NCI-H2227 (cell line): Measurements from ENCODE around the gene HSPA1A.

ENCODE experiments used
- DNase-seq: peaks from one replicate; lab custom pipeline; 2025; ENCODE audit not compliant: unreplicated experiment; lab: John Stamatoyannopoulos, UW

The HSPA1A gene

DNA sequence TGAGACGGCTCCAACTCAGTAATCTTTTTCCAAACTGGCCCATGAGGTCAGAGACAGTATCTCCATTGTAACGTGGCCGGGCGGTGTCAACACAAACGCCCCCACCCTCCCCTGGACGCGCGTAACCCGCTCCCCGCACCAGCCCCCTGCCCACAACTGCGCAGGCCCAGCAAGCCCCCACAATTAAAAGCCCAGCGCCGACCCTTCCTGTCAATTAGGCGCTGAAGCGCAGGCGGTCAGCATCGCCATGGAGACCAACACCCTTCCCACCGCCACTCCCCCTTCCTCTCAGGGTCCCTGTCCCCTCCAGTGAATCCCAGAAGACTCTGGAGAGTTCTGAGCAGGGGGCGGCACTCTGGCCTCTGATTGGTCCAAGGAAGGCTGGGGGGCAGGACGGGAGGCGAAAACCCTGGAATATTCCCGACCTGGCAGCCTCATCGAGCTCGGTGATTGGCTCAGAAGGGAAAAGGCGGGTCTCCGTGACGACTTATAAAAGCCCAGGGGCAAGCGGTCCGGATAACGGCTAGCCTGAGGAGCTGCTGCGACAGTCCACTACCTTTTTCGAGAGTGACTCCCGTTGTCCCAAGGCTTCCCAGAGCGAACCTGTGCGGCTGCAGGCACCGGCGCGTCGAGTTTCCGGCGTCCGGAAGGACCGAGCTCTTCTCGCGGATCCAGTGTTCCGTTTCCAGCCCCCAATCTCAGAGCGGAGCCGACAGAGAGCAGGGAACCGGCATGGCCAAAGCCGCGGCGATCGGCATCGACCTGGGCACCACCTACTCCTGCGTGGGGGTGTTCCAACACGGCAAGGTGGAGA lies at the start of gene HSPA1A, which contains the start of gene HSPA1L:
Gene HSPA1A (plus strand): TSS at position 519 of the 814 bp plus-strand sequence. CDS start 214 bp downstream, at position 733.
Gene HSPA1L (minus strand): TSS at position 259 of the 814 bp plus-strand sequence. CDS start 3,311 bp downstream, outside the sequence.
- peak; percentile 99 for DNase-seq

DNA sequence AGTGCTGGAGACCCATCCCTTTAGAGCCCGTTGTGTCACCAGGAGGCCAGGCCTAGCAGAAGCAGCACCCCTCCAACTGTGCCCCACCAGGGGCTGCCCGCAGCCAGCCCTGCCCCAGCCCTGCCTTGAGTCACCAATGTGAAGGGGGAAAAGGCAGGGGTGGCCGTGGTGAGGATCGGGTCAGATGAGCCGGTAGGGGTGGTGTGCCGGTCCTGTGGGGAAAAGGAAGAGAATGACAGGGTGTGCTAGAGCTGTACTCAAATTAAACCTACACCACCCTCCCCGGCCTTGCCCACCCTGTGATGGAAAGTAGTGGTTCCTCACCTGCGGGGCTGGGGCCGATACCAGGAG lies 49.8 kb upstream of the HSPA1A start:
- no peak for DNase-seq

GRCh38 chr6:31765910-31766794 lies 49.2 kb upstream of the HSPA1A start:
- no peak for DNase-seq

DNA sequence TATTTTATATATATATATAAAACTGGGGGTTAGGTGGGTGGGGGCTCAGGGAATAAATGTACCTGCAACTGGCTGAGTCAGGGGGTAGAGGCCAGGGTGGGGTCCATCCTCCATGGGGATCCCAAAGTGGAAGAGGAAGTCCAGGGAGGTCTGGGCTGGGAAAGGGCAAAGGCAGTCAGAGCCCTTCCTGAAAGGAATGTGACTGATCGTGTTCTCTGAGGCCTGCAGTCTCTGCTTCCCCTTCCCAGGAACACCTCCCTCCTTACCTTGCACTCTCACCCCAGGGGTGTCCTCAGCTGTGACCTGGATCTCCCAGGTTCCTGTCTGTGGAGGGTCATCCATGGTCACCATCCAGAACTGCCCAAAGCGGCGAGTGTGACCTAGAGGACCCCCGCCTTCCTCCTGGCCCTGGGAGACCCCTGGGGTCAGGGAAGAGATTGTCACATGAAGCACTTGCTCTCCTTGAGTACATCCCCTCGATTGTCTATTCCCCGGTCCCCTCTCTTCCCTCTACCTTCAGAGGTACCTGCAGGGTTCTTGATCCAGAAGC lies 48.2 kb upstream of the HSPA1A start:
- DNase-seq: no peak

- no peak for DNase-seq
Observed at GRCh38 chr6:31768363-31769257, 46.7 kb upstream of the HSPA1A start.

DNA sequence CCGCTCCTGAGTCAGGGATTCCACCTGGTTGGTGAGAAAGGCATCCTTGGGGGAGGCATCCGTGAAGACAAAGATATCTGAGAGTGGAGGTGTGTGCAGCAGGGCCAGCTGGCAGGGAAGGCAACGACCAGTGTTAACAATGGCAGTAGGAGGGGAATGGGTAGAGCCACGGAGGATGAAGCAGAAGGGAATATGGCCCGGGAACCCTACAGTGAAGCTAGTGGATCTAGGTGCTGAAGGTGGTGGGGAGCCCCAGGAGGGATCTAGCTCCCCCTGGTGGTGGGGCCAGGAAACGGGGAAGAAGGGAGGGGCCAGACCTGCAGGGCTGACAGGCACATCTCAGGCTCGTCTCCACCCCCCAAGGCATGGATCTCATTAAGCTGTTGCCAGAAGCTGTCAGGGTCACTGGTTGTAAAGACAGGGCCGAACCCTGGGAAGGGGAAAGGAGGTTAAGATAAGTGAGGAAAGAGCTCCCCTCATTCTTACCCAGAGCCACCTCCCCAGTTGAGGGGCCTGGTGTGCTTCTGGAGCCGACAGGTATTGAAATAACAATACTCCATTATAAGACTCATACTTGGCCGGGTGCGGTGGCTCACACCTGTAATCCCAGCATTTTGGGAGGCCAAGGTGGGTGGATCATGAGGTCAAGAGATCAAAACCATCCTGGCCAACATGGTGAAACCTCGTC lies 45.5 kb upstream of the HSPA1A start:
- DNase-seq: peak; percentile 38

DNA sequence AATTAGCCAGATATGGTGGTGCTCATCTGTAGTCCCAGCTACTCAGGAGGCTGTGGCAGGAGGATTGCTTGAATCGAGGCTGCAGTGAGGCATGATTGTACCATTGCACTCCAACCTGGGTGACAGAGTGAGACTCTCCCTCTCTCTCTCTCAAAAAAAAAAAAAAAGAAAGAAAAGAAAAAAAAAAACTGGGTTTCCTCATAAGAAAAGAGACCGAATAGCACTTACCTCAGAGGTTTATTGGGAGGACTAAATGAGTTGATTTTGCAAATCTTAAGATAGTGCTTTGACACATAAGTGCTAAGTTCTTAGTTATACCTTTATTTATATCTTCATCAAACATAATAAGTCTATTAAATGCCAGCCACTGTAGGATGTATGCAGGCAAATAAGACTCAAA lies 44.5 kb upstream of the HSPA1A start:
- no peak for DNase-seq

GRCh38 chr6:31771992-31772358 lies 43.4 kb upstream of the HSPA1A start:
- no peak for DNase-seq

DNA sequence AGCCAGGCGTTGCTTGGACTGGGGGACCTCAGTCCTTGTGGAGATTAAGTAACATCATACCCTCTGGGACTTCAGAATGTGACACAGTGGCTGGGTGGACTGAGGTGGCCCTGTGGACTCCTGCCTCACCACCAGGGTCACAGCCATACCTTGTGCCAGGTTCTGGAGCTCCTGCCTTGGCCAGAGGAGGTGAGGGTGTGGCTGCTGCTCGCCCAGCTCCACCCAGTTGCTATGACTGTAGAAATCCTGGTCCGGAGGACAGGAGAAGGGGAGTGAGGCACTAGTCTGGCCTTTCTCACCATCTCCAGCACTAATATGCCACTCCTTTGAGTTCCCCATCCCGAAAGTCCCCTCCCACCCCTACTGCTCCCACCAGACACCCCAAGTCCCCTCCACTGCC lies 40.2 kb upstream of the HSPA1A start:
- no peak for DNase-seq

- DNase-seq: no peak
Observed at GRCh38 chr6:31775633-31776484, 39.5 kb upstream of the HSPA1A start.

DNA sequence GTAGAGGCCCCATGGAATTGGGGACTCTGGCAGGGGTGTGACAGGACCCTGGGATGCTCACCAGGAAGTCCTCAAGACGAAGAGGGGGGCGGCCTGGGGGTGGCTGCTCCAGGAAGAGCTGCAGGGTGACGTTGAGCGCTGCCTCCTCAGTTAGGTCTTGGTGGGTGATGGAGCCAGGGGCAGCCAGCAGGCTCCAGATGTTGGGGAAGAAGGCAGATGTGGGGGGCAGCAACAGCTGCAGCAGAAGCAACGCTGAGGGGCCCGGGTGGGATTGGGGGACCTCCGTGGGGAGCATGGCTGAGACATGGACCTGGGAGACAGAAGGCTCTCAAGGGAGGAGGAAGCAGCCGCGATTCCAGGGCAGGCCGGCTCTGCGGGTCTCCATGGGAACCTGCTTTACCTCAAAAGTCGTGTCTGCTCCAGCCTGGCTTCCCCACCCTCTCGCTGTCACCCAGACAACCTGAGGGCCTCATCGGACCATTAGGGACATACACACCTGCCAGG lies 38.8 kb upstream of the HSPA1A start:
- peak; percentile 65 for DNase-seq

DNA sequence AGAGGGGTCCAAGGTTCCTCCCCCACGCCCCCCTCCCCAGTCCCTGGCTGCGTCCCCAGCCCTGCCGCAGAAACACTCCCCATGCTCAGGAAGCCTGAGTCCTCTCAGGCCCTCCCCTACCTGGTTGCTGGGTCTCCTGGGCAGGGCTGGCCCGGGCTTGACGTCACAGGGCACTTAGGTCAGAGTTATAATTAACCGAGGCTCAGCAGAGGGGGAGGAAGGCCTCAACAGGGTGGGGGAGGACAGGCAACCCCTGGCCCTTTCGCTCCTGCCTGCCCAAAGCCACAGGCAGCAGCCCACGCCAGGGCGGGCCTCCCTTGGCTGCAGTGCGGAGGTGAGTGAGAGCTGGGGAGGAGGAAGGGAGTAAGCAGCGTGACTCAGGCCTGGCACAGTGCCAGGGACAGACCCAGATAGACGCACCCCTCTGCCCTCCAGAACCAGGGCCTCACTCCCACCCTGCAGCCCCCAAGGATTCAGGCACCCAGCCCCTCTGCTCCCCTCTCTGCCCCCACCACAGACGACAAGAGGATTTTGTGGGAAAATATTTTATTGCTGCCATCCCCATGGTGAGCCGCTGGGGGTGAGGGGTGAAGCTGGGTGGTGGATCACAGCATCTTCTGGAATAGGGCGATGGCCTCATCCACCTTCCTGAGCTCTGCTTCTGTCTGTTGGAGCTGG lies 38.2 kb upstream of the HSPA1A start, which contains the start of gene VWA7:
Gene VWA7 (minus strand): TSS at position 340 of the 678 bp plus-strand sequence. CDS start 549 bp downstream, outside the sequence.
- DNase-seq: peak; percentile 69

- no peak for DNase-seq
Observed at GRCh38 chr6:31777667-31778050, 37.7 kb upstream of the HSPA1A start.

- no peak for DNase-seq
Observed at GRCh38 chr6:31778193-31778592, 37.1 kb upstream of the HSPA1A start.

- no peak for DNase-seq
Observed at GRCh38 chr6:31778999-31779885, 36.1 kb upstream of the HSPA1A start.

DNA sequence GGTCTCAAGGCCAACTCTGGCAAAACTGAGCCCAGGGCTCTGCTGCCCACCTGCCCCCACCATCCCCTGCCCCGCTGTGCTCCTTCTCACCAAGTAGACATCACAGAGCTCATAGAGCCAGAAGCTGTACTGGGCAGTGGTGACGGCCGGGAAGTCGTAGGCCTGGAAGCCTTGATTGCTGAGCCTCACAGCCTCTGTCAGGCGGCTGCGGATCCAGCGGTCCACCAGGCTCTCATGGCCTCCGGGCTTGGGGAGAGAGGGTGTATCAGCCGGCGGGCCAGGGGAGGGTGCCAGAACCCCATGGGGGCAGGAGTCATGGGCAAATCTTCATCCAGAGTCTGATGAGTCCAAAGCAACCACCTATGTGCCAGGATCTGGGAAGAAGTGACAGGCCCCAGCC lies 35.4 kb upstream of the HSPA1A start:
- DNase-seq: no peak

- DNase-seq: no peak
Observed at GRCh38 chr6:31780507-31781243, 34.7 kb upstream of the HSPA1A start.
